Stimulated activated naive CD8-positive, alpha-beta T cell treated with anti-CD3 and anti-CD28 coated beads, Interleukin-15, amount 100 ng/mL, for 72 hours (primary cell): ENCODE results near the gene GSC.
"Not testable (repeated sequence)": the region's sequence is repeated elsewhere in the genome, so short reads cannot be mapped to it uniquely, and the experiment has no call there.

Experiments used
- ATAC-seq: fragments of 150-1000 bp; cut with Tn5 transposase; 2 replicates; pipeline ENCODE4 v1.10.0; 2021; ENCODE audit warnings: mild to moderate bottlenecking, moderate library complexity
- DNase-seq, 2 donors: peaks; one replicate each; pipeline ENCODE4 v3.0.0; 2021 to 2022
- H3K27ac Mint-ChIP-seq, 2 donors: one replicate each; pipeline ENCODE4 v1.8.0; 2022; ENCODE audit warnings: mild to moderate bottlenecking in 2 of 2, mixed read lengths in 2 of 2, moderate library complexity in 2 of 2
- H3K27me3 Mint-ChIP-seq: one replicate; pipeline ENCODE4 v1.8.0; 2022; ENCODE audit warnings: mixed read lengths
- H3K4me1 Mint-ChIP-seq: one replicate; pipeline ENCODE4 v1.8.0; 2022; ENCODE audit warnings: mild to moderate bottlenecking, mixed read lengths
- H3K4me3 Mint-ChIP-seq, 2 donors: one replicate each; pipeline ENCODE4 v1.8.0; 2022; ENCODE audit warnings: mild to moderate bottlenecking in 2 of 2, mixed read lengths in 2 of 2, moderate library complexity in 1 of 2
- H3K9me3 Mint-ChIP-seq, 2 donors: one replicate each; pipeline ENCODE4 v1.8.0; 2022; ENCODE audit warnings: mixed read lengths in 2 of 2

GSC gene

DNA sequence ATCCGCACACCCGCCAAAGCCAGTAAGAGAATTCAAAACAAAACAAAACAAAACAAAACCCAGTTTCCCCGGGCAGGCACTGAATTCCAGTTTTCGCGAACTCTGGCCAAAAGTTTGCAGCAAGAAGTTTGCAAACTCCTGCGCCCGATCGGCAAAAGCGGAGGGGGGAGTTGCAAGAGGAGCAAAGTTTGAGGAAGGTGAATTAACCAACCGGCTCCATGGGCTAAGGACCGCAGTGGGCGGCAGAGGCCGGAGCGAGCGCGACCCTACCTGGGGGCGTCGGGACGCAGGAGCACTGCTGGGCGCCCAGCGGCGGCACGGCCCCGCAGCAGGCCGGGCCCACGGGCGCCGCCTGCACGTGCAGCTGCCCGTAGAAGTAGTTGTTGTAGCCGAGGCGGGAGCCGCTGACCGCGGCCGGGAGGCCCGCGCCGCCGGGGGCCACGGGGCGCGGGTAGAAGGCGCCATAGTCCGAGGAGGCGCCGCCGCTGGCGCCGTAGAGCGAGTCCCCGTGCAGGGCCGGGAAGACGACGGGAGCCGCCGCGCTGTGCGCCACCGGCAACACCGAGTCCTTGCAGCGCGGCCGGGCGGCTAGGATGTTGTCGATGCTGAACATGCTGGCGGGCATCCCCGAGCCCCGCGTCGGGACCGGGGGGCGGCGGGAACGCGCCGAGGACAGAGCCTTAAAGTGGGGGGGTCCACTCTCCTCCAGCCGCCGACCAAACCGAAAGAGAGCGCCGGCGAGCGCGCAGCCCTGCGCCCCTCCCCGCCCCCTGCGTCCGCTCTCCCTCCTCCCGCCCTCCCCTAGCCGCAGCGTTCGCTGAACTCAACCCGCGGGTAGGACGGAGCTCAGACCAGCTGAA, at the start of gene GSC:
TSS of gene GSC (minus strand) at position 723 of the 860 bp plus-strand sequence. CDS start at position 625, 98 bp downstream.
- H3K27me3 Mint-ChIP-seq, result peaks cover 91% of the 10 kb centered on the region
- no peaks in the 10 kb centered on the region for H3K9me3 Mint-ChIP-seq
- H3K4me1 Mint-ChIP-seq, result peaks cover 44% of the 10 kb centered on the region
- H3K27ac Mint-ChIP-seq, result peak within 1 kb of the TSS in 1 of 2 donors; percentile 66
- ATAC-seq (peak; percentile 58), DNase-seq (peak; percentile 26 to 30)
- H3K4me3 Mint-ChIP-seq, result peak within 1 kb of the TSS; percentile 78 to 84

DNA sequence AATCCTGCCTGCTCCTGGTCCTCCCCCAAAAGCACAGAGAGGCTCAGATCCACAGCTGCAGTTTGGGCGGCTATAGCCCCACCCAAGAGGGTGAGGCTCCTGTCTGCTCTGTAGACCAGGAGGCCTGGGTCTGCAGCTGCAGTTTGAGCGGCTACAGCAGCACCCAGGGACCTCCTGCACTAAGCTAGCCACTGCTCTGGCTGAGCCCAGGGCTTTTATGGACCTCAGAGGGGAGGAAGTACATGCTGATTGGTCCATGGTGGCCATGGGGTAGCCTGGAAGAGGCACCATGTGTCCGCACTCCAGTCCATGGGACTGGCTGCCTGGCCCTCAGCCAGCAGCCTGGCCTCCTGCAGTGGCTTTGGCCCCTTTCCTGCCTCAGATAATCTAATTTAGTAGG, 49.6 kb upstream of the GSC start:
- Mint-ChIP-seq H3K27me3 (peaks cover 9% of the 10 kb centered on the region), H3K27ac (no peak overlapping the region), H3K9me3 (peaks cover 0 to 6% of the 10 kb centered on the region in 2 donors), H3K4me1 (no peaks in the 10 kb centered on the region), H3K4me3 (no peak overlapping the region)
- no peak for ATAC-seq
- no peak for DNase-seq

DNA sequence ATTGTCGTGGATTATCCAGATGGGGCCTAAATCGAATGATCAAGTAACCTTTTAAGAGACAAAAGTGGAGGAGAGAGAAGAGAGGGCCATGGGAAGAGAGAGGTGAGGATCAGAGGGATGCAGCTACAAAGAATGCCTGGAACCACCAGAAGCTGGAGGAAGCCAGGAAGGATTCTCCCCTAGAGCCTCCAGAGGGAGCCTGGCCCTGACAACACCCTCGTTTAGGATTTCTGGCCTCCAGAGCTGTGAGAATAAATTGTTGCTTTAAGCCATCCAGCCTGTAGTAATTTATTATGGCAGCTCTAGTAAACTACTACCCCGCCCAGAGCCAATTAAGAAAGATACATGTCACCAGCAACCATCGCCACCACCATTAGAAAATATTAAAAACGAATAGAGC, 46.2 kb upstream of the GSC start:
- Mint-ChIP-seq H3K27me3 (no peaks in the 10 kb centered on the region), H3K4me3 (no peak overlapping the region)

DNA sequence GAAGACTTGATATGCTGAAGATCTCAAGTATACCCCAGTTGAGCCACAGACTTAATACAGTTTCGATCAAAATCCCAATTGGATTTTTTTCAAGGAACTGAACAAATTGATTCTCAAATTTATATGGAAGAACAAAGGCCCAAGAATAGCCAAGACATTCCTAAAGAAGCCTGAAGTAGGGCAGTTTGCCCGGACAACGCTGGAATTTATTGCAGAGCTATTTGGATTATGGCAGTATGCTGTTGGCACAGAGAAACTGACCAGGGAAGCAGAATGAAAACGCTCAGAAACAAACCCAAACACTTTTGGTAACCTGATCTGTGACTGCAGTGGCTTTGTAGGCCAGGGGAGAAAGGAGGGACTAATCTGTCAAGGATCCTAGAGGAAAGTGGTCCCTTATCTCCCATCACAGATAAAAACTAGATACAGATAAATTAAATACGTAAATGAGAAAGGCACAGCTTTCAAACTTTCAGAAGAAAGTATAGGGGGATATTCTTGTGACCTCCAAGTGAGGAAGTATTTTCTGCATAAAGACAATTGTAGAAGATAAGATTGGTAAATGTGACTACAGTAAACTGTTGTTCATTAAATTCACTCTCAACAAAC, 35.9 kb upstream of the GSC start:
- H3K4me1 Mint-ChIP-seq, result no peaks in the 10 kb centered on the region
- H3K9me3 Mint-ChIP-seq, result no peaks in the 10 kb centered on the region
- DNase-seq (no peak), ATAC-seq (no peak)
- peaks cover 15% of the 10 kb centered on the region for H3K27me3 Mint-ChIP-seq
- H3K27ac Mint-ChIP-seq, result no peak overlapping the region
- no peak overlapping the region for H3K4me3 Mint-ChIP-seq

More for the DNA sequence above, 46.2 kb upstream of the GSC start:
- DNase-seq (no peak), ATAC-seq (no peak)
- H3K9me3 Mint-ChIP-seq, result no peaks in the 10 kb centered on the region
- no peaks in the 10 kb centered on the region for H3K4me1 Mint-ChIP-seq
- H3K27ac Mint-ChIP-seq, result no peak overlapping the region

DNA sequence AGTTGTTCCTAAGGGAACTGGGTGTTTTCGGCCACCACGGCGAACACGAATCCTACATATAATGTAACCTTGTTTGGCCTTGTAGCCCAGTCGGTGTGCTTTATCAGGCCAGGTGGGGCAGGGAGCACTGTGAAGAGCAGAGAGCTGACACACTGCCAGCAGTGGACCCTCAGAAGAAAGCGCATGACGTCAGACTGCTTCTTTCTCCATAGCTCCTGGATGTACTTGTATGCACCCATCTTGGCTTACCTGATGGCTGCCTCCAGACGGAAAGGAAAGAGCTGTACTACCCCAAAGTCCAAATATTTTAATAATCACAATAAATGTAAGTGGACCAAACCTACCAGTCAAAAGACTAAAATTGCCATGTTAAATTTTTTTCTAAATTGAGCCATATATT, 31.3 kb upstream of the GSC start:
- DNase-seq (no peak), ATAC-seq (no peak)
- Mint-ChIP-seq H3K27ac (no peak overlapping the region), H3K4me3 (no peak overlapping the region), H3K9me3 (no peaks in the 10 kb centered on the region), H3K27me3 (peaks cover 8% of the 10 kb centered on the region), H3K4me1 (no peaks in the 10 kb centered on the region)

DNA sequence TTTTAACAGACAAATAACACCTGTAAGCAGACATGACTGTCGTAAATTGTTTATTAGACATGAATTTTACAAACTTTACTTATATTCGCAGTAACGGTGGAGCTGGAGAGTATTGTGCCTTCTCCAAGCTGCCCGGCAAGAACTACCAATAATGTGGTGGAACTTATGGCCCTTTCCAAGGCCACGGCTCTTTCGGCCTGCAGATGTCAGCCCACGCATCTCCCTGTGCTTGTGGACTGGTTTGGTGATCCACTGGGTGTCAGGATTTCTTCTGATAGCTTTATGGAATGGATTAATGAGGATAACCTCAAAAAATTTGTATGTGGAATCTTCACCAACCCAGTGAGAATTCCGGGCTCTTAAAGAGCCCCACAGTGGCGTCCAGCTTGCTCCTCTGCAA, 30.9 kb upstream of the GSC start:
- H3K4me3 Mint-ChIP-seq, DNase-seq, ATAC-seq, H3K27ac Mint-ChIP-seq, H3K9me3 Mint-ChIP-seq, H3K4me1 Mint-ChIP-seq, H3K27me3 Mint-ChIP-seq: not testable (repeated sequence)

DNA sequence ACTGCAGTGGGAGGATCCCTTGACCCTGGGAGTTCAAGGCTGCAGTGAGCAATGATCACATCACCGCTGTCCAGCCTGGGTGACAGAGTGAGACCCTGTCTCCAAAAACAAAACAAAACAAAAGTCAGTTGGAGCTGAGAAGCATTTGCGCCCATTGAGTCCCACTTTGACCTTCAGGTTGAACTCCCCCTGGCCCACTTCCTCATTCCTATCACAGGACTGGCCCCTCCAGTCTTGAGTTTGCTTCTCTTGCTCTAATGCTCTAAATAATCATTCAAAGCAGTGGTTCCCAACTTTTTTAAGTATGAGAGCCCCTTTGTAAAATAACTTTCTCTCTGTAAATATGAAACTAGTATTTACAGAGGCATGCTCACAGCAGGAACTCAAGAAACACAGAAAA, 28.0 kb upstream of the GSC start:
- DNase-seq, result no peak
- Mint-ChIP-seq H3K9me3 (no peaks in the 10 kb centered on the region), H3K4me1 (no peaks in the 10 kb centered on the region), H3K27ac (no peak overlapping the region), H3K4me3 (no peak overlapping the region), H3K27me3 (peaks cover 23% of the 10 kb centered on the region)
- ATAC-seq, result no peak

DNA sequence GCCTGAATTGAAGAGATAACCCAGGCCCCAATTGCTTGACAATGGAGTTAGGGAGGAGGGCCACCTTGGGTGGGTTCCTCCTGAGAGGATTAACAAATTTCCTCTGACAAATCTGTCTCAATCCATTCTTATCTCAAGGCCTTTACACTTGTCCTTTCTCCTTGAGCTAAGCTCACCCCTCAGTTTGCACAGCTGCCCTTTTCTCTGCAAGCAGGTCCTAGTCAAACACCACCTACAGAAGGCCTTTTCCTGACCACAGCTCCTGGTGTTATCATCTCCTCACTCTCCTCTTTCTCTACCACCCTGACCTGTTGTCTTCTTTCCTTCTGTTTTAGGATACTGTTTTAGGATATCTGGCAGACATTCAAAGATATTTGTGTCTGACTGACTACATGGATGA, 26.4 kb upstream of the GSC start:
- no peak for ATAC-seq
- Mint-ChIP-seq H3K4me3 (no peak overlapping the region), H3K27ac (no peak overlapping the region), H3K4me1 (no peaks in the 10 kb centered on the region), H3K27me3 (peaks cover 23% of the 10 kb centered on the region), H3K9me3 (no peaks in the 10 kb centered on the region)
- no peak for DNase-seq

DNA sequence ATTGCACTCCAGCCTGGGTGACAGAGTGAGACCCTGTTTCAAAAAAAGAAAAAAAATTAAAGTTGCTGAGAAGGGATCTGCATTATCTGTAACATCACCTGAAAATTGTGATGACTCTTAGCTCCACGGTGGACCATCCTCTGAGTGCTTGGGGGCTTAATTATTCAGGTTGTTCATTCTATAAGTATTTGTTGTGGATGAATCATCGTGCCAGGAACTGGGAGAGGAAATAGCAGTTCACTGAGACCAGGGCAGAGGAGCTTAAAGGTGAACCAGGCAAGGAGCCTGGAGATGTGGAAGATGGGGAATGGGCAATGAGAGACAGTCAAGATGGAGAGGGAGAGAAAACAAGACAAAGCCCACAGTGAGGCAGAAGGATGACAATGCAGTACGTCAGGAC, 25.5 kb upstream of the GSC start:
- Mint-ChIP-seq H3K27me3 (peaks cover 23% of the 10 kb centered on the region), H3K9me3 (no peaks in the 10 kb centered on the region), H3K4me1 (no peaks in the 10 kb centered on the region), H3K27ac (no peak overlapping the region), H3K4me3 (no peak overlapping the region)
- DNase-seq (no peak), ATAC-seq (no peak)

DNA sequence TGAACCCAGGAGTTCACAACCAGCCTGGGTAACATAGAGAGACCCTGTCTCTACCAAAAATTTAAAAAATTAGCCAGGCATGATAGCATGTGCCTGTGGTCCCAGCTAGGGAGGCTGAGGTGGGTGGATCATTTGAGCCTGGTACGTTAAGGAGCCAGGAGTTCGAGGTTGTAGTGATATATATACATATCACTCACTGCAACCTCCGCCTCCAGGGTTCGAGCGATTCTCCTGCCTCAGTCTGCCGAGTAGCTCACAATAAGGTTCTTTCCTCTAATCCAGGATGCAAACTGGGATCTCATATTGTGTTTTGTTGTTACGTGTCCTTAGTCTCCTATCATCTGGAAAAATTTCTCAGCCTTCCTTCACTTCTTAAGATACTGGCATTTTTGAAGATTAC, 24.0 kb upstream of the GSC start:
- Mint-ChIP-seq H3K4me1 (no peaks in the 10 kb centered on the region), H3K27ac (no peak overlapping the region), H3K9me3 (no peaks in the 10 kb centered on the region), H3K4me3 (no peak overlapping the region), H3K27me3 (peaks cover 23% of the 10 kb centered on the region)
- DNase-seq, result no peak
- ATAC-seq, result no peak

DNA sequence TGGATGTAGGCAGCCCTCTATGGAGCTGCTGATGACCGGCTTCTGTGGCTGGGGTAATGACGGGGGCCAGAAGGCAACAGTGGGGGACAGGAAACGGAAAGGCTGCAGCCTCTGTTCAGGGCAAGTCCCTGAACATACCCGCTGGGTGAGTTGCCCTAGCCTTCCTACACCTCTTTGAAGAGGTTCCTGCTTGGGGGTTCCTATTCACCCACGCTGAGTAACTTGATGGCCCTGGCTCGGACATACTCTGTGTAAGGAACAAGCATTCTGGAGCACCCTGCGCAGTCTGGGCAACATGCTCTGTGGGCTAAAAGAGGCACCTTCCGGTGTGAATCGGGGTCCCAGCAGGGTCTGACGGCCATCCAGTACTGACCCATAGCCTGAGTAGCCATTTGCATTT, 17.7 kb upstream of the GSC start:
- DNase-seq (no peak), ATAC-seq (no peak)
- Mint-ChIP-seq H3K9me3 (no peaks in the 10 kb centered on the region), H3K27me3 (peaks cover 8% of the 10 kb centered on the region), H3K4me3 (no peak overlapping the region), H3K27ac (no peak overlapping the region), H3K4me1 (no peaks in the 10 kb centered on the region)

DNA sequence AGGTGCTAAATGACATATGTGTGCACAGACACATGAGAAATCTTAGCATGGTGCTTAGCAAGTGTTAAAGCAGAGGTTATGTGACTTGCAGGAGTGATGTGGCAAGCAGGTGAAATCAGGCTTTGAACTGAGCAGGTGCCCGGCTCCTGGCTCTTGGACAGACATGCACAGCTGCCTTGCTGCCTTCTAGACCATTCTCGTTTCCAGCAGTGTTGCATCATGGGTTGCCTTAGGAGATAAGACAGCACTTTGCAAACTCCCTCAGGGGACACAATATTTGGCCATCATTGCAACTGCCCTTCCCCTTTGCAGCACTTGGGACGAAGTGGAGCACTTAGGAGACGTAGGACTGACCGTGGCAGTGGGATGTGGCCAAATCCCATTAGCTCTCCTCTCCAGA, 17.2 kb upstream of the GSC start:
- Mint-ChIP-seq H3K4me1 (no peaks in the 10 kb centered on the region), H3K4me3 (no peak overlapping the region), H3K9me3 (no peaks in the 10 kb centered on the region), H3K27me3 (peaks cover 8% of the 10 kb centered on the region), H3K27ac (peak overlapping the region in 1 of 2 donors; percentile 19)
- DNase-seq (no peak), ATAC-seq (no peak)

DNA sequence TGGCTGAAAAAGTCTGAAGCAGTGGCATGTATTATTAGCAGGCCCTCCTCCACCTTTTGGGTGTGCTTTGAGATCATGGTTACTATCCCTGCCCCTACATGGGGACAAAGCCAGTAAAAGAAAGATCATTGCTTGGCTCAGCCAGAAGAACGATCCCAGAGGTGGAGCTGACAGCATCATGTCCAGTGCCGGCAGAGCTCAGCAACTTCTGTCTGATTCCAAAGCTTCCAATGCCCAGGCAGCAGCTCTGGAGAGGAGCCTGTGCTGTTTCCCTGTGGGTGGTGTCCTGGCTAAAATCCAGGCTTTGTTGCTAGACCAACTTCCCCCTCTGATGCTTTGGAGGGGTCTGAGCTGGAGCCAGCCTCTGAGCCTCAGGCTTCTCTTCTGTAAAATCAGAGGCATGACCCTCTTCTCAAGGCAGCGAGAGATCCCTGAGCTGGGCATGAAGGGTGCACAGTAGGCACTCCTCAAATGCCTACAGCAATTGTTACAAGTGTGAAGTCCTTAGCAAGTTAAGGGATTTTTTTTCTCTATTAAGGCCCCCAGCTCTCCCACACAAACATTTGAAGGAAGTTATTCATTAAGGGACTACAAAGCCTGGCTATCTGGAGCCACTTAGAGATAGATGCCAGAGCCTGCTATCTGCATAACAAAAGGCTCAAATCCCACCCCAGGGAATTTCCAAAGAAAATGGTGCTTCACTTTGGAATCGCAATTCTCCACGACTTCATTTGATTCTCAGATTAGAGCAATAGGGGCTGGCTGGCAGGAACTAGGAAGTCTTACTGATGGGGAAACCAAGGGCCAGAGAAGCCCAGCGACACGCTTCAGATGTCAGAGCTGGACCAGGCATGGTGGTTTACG, 10.9 kb upstream of the GSC start:
- DNase-seq, result no peak
- peaks cover under 1% of the 10 kb centered on the region for H3K4me1 Mint-ChIP-seq
- no peak for ATAC-seq
- no peak overlapping the region for H3K27ac Mint-ChIP-seq
- no peaks in the 10 kb centered on the region for H3K9me3 Mint-ChIP-seq
- peaks cover 40% of the 10 kb centered on the region for H3K27me3 Mint-ChIP-seq
- no peak overlapping the region for H3K4me3 Mint-ChIP-seq

DNA sequence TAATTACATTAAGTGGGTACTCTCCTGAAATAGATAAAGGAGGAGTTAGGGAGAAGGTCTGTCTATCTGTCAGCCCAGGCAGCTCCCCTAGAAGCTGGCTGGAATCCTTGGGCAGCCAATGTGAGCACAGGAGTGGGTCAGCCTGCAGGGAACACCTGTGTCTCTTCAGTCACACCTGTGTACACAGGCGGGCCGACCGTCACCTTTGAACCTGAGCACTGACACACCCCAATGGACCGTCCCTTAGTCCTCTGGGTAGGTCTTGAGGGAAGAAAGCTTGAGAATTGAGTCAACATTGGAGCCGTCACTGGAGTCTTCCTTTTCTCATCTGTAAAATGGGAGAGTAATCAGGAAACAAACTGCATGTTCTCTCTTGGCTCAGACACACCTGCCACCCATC, 9.8 kb upstream of the GSC start:
- Mint-ChIP-seq H3K27ac (no peak overlapping the region), H3K4me1 (peaks cover 5% of the 10 kb centered on the region), H3K4me3 (no peak overlapping the region), H3K9me3 (no peaks in the 10 kb centered on the region), H3K27me3 (peaks cover 50% of the 10 kb centered on the region)
- DNase-seq (no peak), ATAC-seq (no peak)

DNA sequence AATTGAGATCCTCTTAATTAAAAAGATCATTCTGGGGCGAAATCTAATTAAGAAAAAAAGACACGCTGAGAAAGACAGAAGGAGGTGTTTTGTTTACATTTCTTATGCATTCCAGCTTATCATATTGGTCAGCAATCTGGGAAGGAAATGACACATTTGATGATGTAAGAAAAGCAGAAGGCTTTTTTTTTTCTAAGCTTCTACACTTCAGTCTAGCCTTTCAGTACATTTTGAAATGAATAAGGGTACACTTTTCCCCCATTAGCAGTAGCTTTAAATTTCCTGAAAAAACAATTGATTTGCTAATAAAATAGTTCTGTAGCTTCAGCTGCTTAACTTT, 5.9 kb upstream of the GSC start:
- ATAC-seq (no peak), DNase-seq (no peak)
- H3K4me3 Mint-ChIP-seq, result no peak overlapping the region
- peaks cover 32% of the 10 kb centered on the region for H3K4me1 Mint-ChIP-seq
- H3K27ac Mint-ChIP-seq, result no peak overlapping the region
- H3K27me3 Mint-ChIP-seq, result peaks cover 85% of the 10 kb centered on the region
- H3K9me3 Mint-ChIP-seq, result no peaks in the 10 kb centered on the region
